NB4 (cell line): ENCODE data around the gene XRCC6.
"Not testable (repeated sequence)": the region's sequence is repeated elsewhere in the genome, so short reads cannot be mapped to it uniquely, and the experiment has no call there.

Experiments used
- DNase-seq: peaks from one replicate; pipeline ENCODE4 v3.0.0; 2010; ENCODE audit warnings: low read depth
- H3K4me3 ChIP-seq: one replicate; pipeline ENCODE4 v1.5.1; 2011; ENCODE audit warnings: mild to moderate bottlenecking, low read depth, low read length, moderate library complexity
- MYC ChIP-seq: IDR thresholded peaks from 2 replicates; pipeline ENCODE4 v1.6.1; 2011; ENCODE audit warnings: low read depth, low read length
- POLR2A ChIP-seq: IDR thresholded peaks from 2 replicates; pipeline ENCODE4 v1.6.1; 2011; ENCODE audit warnings: mild to moderate bottlenecking; ENCODE audit not compliant: insufficient read length; ENCODE audit errors: extremely low read depth
- TF ChIP-seq, protein P1 (sequence below): IDR thresholded peaks from 2 replicates; pipeline ENCODE4 v1.6.1; 2011; ENCODE audit warnings: low read depth, low read length
- TF ChIP-seq, protein P2 (sequence below): IDR thresholded peaks from one replicate; pipeline ENCODE4 v1.5.1; 2012; ENCODE audit warnings: low read depth, low read length

The XRCC6 gene

DNA sequence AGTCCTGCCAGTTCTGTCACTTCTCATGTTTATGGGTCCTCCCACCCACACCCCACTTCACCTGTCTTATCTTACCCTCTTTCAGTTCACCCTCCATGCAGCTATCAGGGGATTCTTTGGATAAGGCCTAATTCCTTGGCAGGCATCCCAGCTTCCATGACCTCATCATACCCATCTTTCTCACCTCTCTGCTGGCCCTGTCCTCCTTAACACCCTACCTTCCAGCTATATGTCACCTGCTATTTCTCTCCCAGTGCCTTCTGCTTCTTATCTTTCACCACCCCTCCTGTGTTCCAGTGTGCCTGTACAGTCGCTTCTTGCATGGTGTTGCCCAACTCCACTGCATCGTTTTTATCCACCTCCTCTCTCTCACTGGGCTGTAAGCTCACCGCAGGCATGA is 39.3 kb downstream of the XRCC6 start:
- TF ChIP-seq, protein P1, sequence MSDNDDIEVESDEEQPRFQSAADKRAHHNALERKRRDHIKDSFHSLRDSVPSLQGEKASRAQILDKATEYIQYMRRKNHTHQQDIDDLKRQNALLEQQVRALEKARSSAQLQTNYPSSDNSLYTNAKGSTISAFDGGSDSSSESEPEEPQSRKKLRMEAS = no peak
- DNase-seq = no peak
- H3K4me3 ChIP-seq = no peak overlapping the region

DNA sequence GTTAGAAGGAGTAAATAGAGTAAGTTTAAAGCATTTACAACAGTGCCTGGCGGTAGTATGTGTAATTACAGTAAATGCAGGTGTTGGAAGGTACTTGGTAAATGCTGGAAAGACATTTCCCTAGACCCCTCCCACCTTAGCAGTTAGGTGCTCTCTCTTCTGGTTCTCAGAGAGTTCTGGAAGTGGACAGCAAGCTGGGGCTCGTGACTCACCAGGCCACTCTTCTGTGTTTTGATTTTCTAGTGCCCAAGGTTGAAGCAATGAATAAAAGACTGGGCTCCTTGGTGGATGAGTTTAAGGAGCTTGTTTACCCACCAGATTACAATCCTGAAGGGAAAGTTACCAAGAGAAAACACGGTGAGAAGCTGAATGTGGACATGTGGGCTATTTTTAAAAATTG is 40.0 kb downstream of the XRCC6 start:
- TF ChIP-seq, protein P2, sequence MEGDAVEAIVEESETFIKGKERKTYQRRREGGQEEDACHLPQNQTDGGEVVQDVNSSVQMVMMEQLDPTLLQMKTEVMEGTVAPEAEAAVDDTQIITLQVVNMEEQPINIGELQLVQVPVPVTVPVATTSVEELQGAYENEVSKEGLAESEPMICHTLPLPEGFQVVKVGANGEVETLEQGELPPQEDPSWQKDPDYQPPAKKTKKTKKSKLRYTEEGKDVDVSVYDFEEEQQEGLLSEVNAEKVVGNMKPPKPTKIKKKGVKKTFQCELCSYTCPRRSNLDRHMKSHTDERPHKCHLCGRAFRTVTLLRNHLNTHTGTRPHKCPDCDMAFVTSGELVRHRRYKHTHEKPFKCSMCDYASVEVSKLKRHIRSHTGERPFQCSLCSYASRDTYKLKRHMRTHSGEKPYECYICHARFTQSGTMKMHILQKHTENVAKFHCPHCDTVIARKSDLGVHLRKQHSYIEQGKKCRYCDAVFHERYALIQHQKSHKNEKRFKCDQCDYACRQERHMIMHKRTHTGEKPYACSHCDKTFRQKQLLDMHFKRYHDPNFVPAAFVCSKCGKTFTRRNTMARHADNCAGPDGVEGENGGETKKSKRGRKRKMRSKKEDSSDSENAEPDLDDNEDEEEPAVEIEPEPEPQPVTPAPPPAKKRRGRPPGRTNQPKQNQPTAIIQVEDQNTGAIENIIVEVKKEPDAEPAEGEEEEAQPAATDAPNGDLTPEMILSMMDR = no peak
- TF ChIP-seq POLR2A = no peak
- no peak for TF ChIP-seq MYC
- TF ChIP-seq, protein P1 = no peak
- DNase-seq = no peak
- H3K4me3 ChIP-seq = no peak overlapping the region

DNA sequence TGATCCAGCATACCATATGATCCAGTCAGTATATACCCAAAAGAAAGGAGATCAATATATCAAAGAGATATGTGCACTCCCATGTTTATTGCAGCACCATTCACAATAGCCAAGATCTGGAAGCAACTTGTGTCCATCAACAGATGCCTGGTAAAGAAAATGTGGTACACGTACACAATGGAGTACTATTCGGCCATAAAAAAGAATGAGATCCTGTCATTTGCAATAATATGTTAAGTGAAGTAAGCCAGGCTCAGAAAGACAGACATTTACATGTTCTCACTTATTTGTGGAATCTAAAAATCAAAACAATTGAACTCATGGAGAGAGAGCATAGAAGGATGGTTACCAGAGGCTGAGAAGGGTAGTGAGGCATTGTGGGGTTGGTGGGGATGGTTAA is 40.6 kb downstream of the XRCC6 start:
- no peak for DNase-seq
- H3K4me3 ChIP-seq = no peak overlapping the region

DNA sequence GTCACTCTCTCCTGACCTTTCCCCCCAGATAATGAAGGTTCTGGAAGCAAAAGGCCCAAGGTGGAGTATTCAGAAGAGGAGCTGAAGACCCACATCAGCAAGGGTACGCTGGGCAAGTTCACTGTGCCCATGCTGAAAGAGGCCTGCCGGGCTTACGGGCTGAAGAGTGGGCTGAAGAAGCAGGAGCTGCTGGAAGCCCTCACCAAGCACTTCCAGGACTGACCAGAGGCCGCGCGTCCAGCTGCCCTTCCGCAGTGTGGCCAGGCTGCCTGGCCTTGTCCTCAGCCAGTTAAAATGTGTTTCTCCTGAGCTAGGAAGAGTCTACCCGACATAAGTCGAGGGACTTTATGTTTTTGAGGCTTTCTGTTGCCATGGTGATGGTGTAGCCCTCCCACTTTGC is 42.5 kb downstream of the XRCC6 start:
- not testable (repeated sequence) for DNase-seq, H3K4me3 ChIP-seq

More for the DNA sequence above, 40.6 kb downstream of the XRCC6 start:
- no peak for TF ChIP-seq POLR2A
- TF ChIP-seq MYC = no peak
- TF ChIP-seq, protein P2 = no peak
- TF ChIP-seq, protein P1 = no peak

DNA sequence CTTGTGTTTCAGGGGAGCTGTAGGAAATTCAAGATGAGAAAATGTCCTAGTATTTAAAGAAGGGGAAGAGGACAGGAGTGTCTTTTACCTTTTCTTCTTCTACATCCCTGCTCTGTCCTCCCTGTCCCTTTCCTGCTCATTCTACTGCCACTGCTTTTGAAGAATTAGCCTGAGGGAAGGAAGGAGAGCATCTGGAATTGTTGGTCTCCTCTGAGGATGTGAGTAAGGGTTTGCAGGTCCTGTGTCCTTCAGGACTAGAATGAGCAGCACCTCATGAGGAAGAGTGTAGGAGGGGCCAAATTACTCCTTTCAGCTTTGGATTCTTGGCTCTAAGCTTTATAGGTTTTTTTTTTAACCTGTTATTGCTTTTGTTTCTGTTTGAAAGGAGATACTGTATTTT is 43.4 kb downstream of the XRCC6 start:
- H3K4me3 ChIP-seq = no peak overlapping the region
- TF ChIP-seq, protein P2 = no peak
- no peak for DNase-seq

DNA sequence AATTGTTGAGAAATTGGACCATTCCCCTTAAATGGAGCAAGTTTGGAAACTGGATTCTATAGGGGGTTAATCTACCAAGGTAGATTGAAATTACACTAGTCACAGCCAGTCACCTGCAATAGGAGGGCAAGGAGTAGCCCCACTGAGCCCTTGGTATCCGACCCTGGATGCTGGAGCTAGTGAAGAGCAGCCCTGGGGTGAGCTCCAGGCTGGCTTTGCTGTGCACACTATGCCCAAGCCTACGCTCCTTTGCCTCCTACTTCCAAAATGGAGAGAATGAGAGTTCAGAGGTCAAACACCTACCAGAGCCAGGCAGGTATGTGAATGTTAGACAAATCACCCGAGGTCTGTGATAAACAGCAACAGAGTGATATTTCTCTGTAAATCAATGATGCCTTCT is 43.9 kb downstream of the XRCC6 start:
- no peak for DNase-seq
- H3K4me3 ChIP-seq = no peak overlapping the region
- TF ChIP-seq, protein P1 = no peak
- TF ChIP-seq, protein P2 = no peak
- no peak for TF ChIP-seq MYC
- no peak for TF ChIP-seq POLR2A

DNA sequence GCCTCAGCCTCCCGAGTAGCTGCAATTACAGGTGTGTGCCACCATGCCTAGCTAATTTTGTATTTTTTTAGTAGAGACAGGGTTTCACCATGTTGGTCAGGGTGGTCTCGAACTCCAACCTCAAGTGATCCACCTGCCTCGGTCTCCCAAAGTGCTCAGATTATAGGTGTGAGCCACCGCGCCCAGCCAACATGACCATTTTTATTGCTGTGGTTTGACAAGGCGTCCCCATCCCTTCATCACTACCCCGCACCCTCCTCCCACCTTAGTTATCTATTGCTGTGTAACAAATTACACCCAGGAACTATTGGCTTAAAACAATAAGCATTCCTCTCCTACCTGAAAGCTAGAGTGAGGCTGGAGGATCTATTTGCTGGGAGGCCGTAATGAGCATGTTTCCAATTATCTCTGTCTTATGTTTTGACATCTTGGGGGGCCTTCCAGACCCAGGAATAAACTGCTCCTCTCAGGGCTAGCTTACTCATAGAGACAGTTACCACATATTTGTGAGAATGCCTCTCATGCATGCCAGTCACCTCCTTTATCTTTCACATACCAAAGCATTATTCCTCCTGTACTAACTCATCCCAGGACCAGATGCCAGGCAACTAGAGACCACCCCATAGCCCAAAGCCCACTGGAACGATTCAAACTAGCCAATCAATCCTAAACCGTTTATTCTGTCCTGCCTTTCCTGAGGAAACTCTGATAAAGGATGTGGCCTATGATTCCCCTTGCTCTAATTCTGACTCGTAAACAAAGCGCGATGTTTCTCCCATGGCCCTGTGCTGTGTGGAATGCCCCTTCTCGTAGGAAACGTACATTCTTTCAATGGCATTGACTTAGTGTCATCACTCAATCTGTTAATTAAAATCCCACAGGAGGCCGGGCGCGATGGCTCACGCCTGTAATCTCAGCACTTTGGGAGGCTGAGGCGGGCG is 48.1 kb downstream of the XRCC6 start:
- TF ChIP-seq, protein P1 = no peak
- TF ChIP-seq, protein P2 = no peak
- TF ChIP-seq MYC (no peak), POLR2A (no peak)
- DNase-seq = no peak
- H3K4me3 ChIP-seq = no peak overlapping the region

DNA sequence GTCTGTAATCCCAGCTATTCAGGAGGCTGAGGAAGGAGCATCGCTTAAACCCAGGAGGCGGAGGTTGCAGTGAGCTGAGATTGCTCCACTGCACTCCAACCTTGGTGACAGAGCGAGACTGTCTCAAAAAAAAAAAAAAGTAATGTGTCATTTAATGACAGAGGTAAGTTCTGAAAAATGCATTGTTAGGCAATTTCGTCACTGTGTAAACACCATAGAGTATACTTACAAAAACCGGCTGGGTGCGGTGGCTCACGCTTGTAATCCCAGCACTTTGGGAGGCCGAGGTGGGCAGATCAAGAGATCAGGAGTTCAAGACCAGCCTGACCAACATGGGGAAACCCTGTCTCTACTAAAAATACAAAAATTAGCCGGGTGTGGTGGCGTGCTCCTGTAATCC is 51.0 kb downstream of the XRCC6 start:
- not testable (repeated sequence) for DNase-seq, H3K4me3 ChIP-seq
